GM12801 (cell line): ENCODE measurements around the gene METAP1D.

Experiments
- TF ChIP-seq, protein P1 (sequence below): IDR thresholded peaks from one replicate; pipeline ENCODE4 v1.5.1; 2011; ENCODE audit warnings: control low read depth; ENCODE audit not compliant: insufficient read length; ENCODE audit errors: extremely low read depth

METAP1D gene

DNA sequence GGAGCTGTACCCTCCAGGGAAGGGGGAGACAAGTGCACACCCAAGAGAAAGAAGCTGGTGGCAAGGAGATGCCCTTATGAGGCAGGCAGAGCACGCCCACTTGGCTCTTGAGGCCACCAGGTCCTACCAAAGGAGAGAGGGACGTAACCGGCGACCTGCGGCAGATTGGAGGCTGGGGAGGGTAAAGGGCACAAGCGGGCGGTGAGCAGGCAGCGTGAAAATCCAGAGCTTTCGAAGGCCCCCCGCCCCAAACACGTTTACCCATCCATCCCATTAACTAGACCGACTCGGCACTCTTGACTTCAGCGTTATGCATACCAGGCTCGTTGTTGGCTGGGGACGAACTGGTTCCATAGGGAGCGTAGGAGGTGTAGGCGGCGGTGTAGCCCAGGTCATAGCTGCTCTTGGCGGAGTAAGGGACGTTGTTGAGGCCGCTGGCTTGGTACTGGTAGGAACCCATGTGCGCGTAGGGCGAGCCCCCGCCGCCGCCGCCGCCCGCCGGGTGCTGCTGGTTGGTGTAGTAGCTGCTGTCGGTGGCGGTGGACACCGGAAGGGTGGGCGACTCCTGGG is 102.2 kb downstream of the METAP1D start:
- TF ChIP-seq, protein P1, sequence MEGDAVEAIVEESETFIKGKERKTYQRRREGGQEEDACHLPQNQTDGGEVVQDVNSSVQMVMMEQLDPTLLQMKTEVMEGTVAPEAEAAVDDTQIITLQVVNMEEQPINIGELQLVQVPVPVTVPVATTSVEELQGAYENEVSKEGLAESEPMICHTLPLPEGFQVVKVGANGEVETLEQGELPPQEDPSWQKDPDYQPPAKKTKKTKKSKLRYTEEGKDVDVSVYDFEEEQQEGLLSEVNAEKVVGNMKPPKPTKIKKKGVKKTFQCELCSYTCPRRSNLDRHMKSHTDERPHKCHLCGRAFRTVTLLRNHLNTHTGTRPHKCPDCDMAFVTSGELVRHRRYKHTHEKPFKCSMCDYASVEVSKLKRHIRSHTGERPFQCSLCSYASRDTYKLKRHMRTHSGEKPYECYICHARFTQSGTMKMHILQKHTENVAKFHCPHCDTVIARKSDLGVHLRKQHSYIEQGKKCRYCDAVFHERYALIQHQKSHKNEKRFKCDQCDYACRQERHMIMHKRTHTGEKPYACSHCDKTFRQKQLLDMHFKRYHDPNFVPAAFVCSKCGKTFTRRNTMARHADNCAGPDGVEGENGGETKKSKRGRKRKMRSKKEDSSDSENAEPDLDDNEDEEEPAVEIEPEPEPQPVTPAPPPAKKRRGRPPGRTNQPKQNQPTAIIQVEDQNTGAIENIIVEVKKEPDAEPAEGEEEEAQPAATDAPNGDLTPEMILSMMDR, result no peak

DNA sequence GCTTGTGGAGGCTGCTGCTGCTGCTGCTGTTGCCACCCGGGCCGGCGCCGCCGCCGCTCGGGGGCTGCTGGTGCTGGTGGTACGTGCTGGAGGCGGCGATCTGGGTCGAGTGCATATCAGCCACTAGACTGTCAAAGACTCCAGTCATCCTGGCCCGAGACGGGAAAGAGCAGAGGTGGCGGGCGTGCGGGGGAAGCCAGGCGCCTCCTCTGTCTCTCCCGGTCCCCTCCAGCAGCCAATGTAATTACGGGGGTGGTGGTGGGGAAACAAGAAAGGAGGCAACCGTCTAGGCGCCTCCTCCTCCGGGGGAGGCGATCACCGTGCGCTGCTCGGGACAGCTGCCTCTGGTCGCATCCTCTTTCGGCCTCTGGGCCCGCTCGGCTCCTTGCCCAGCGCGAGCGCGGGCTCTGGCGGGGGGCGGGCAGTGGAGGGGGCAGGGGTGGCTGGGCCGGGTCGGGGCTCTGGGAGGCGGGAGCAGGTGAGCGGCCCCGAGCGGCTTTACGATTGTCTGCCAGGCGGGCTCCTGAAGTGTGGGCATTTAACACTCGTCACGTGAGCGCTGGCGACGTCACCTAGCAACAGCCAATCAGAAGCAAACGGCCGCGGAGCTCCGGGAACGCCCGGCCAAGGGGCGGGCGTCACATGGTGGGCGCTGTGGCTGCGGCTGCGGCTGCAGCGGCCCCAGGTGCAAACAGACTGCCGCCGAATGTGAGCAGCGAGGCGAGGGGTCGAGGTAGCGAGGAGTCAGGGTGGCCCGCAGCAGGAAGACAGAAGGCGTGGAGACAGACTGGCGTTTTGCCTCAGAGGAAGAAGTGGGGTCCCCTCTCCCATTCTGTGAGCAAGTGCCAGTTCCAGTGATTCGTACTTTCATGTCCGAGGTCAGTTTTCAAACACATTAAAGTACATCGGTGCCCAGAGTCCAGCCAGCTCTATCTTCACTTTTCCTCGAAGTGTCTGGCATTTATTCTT is 102.9 kb downstream of the METAP1D start, which contains the start of gene DLX2:
DLX2 (minus strand) TSS at position 510 of the 969 bp plus-strand sequence; CDS start at position 148, 362 bp downstream.
- TF ChIP-seq, protein P1, result no peak

DNA sequence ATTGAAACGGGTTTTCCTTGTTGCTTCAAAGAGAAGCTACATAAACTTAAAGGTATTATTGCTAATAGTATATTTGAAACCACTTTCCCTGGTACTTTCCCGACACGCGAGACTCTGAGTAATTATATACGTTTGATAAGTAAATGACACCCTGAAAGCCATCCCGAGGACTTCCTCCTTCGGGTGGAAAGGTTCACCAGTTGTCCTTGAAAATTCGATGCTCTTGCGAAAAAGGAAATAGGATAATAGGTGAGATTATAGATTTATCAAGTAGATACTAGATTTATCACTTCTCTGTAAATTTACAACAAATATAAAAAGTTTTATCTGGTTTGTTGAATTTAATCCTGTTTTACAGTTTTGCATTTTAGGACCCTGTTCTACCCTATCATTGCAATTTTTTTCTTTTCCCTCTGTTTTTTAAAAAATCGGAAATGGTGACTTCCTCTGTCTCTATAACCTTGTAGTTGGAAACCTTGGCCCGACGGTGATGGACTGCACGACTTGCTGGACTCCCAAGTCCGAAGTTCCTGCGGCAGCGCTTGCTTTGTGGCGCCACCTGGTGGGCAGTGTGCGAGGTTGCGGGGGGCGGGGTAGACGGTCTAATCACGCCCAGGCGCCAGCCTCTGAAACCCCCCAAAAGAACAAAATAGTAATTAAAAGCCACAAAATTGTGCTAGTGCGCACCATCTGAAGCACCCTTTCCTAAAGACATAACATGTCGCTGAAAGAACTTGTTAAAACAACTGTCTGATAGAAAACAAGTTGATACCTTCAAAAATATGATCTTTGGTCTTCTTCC is 103.9 kb downstream of the METAP1D start:
- TF ChIP-seq, protein P1, result no peak

DNA sequence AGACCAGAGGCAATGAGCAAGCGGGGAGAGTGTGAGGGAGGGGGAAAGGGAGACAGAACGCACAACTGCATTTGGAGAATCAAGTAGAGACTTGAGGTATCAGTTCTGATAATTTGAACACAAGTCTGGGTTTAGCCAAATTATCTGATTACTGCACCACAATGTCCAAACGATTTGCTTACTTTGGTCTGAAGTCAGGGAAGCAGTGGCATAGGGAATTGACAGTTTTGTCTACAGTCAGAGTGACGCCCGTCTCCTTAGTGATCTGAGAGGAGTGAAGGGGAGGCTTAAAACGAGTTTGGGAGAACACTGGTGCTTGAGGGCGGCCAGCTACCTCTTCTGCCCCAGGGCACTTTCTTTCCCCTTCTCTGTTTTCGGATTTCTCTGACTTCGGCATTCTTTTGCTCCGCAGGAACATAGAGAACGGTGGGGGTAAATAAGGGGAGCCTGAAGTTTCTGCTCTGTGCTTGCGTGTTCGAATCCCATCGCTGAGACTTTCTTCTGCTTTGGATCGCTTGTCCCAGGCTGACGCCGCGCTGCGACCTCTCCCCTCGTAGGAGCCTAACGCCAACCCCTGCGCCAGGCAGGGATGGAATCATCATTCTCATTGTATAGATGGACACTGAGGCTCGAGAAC is 105.8 kb downstream of the METAP1D start:
- TF ChIP-seq, protein P1, result no peak

DNA sequence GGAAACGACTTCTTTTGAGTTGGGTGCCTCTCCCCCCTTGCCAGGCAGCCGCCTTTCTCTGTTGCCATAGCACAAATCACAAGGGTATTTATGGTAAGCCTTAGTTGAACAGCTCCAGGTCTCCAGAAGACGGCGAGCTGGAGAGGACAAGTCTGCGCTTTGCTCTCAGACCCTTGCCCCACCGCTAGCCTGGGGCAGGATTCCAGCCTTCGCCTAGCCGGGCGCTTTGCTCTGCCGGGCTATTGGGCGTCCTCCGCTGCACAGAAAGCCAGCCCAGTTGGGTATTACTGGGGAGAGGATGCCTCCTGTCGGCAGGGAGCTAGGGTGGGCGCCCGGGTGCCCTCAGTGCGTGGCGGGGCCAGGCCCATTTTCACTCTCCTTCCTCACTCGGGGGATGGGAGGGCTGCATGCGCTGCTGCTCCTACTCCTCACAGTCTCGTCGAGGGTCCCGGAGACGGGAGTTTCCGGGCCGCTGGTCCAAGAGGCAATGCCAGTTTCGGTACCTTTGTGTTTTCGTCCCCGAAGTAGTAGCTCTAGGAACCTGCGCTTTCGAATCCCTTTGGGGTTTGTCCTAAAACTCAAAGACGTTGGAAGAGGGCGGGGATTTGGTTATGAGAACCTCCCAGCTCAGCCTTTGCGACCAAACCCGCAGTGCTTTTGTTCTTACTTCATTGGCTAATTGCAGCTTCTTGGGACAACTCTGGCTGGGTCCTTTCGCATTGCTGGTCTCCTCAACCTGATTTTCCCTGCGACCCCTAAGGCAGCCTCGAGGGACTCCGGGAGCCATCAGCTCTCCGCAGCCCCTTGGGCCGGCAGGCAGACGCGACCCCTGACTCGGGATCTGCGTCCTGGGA is 106.6 kb downstream of the METAP1D start:
- TF ChIP-seq, protein P1, result no peak

DNA sequence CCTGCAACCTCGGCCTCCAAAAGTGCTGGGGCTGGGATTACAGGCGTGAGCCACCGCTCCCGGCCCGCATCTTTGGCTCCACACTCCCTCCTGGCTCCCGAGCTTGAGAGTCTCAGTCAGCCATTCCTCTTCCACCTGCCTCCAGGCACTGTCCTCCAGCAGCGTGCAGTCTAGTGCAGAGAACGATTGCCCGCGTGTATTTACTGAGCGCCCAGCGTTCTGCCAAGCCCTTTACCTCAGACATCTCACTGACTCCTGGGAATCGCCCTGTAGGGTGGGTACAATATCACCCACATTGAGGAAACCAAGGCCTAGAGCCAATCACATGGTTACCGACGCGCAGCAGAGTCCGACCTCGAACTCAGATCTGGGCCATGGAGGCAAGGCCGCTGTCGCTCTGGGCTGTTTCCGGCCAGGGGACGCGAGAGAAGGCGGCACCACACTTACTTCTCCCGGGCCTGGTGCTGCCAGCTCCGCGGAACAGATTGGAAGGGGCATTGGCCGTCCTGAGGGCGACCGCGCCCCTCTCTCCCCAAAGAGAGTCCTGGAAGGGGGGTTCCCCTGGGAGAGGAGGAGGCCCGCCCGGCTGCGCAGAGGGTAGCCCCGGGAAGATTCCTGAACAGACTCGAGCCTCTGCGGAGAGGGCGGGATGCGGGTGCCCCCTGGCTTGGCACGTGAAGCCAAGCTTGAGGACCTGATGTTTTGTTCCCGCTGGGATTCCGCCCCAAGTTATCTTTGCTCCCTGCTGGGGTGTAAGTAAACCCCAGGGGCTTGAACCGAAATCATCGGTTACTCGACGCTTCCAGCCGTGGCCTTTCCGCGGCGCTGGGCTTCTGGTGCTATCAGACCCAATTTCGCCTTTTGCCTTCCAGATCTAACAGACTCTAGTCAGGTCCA is 108.2 kb downstream of the METAP1D start:
- TF ChIP-seq, protein P1, result no peak
